Suprapubic skin (tissue), 4 donors: ENCODE data around the gene LIPC. TPM values are rescaled to one million over a fixed set of nuclear protein-coding genes. Genes with fewer than 3 reads are reported as not detected.

ENCODE experiments used
- DNase-seq, 2 donors: peaks; one replicate each; pipeline ENCODE4 v3.0.0-alpha.2; 2019; ENCODE audit warnings: low spot score in 2 of 2
- H3K27ac ChIP-seq: fragments of 200-600 bp; sonication (generic); one replicate; pipeline ENCODE4 v1.5.1; 2019
- H3K27me3 ChIP-seq: fragments of 200-600 bp; sonication (generic); one replicate; pipeline ENCODE4 v1.5.1; 2019
- H3K36me3 ChIP-seq: fragments of 200-600 bp; sonication (generic); one replicate; pipeline ENCODE4 v1.5.1; 2019
- H3K4me1 ChIP-seq: fragments of 200-600 bp; sonication (generic); one replicate; pipeline ENCODE4 v1.5.1; 2019
- H3K4me3 ChIP-seq: fragments of 200-600 bp; sonication (generic); one replicate; pipeline ENCODE4 v1.5.1; 2019; ENCODE audit warnings: mild to moderate bottlenecking
- H3K9me3 ChIP-seq: fragments of 200-600 bp; sonication (generic); one replicate; pipeline ENCODE4 v1.5.1; 2019
- CTCF ChIP-seq, 2 donors: fragments of 200-600 bp in 1 of 2; fragments of 450-650 bp in 1 of 2; sonication (generic) in 1 of 2; IDR thresholded peaks; one replicate each; pipeline ENCODE4 v1.5.1; 2016 to 2019; ENCODE audit warnings: antibody characterized with exemption in 2 of 2, mild to moderate bottlenecking in 1 of 2, moderate library complexity in 1 of 2
- EP300 ChIP-seq: sonication (generic); formaldehyde crosslinking; IDR thresholded peaks from one replicate; pipeline ENCODE4 v1.6.1; 2017; ENCODE audit warnings: antibody characterized with exemption
- POLR2A ChIP-seq, 2 donors: fragments of 450-650 bp; IDR thresholded peaks; one replicate each; pipeline ENCODE4 v1.6.1; 2017; ENCODE audit warnings: antibody characterized with exemption in 2 of 2, mild to moderate bottlenecking in 2 of 2, moderate library complexity in 2 of 2
- POLR2AphosphoS5 ChIP-seq, 3 donors: sonication (generic); formaldehyde crosslinking; IDR thresholded peaks; one replicate each; pipeline ENCODE4 v1.6.1; 2017; ENCODE audit warnings: antibody characterized with exemption in 3 of 3
- WGBS: methylation state at CpG from one replicate; pipeline ENCODE4 v1.1.5; 2018; 5-methylcytosine and 5-hydroxymethylcytosine counted together
- total RNA-seq, 4 donors: library from RNA; depleted of rRNA; stranded (reverse); fragments of >200 nt; gene quantifications; one replicate each; pipeline ENCODE4 v1.1.0, GENCODE V29; 2016

The LIPC gene
- total RNA-seq, 4 donors from 2014 or later, result 0.26 to 0.96 TPM; not detected in 2

- no peaks in the 10 kb centered on the region for H3K9me3 ChIP-seq
- H3K27me3 ChIP-seq, result no peaks in the 10 kb centered on the region
- no peak overlapping the region for H3K4me3 ChIP-seq
- H3K36me3 ChIP-seq, result no peaks in the 10 kb centered on the region
- DNase-seq, result no peak
- TF ChIP-seq POLR2AphosphoS5 (IDR thresholded peaks at IDR 0.05) (no peak), POLR2A (IDR thresholded peaks at IDR 0.05) (no peak), CTCF (IDR thresholded peaks at IDR 0.05) (no peak), EP300 (no peak)
- WGBS, result 53% methylated on average over 3 of the region's 3 CpGs
- H3K27ac ChIP-seq, result no peak overlapping the region
- H3K4me1 ChIP-seq, result no peaks in the 10 kb centered on the region
Observed at GRCh38 chr15:58582160-58582559, 150.4 kb downstream of the LIPC start.

GRCh38 chr15:58583171-58583908 lies 151.5 kb downstream of the LIPC start:
- 70% methylated on average over 3 of the region's 3 CpGs for WGBS

GRCh38 chr15:58584789-58585461 lies 153.1 kb downstream of the LIPC start:
- Histone ChIP-seq H3K4me3 (no peak overlapping the region), H3K27me3 (no peaks in the 10 kb centered on the region), H3K36me3 (no peaks in the 10 kb centered on the region), H3K9me3 (no peaks in the 10 kb centered on the region), H3K4me1 (no peaks in the 10 kb centered on the region), H3K27ac (no peak overlapping the region)
- no peak for TF ChIP-seq POLR2AphosphoS5 (IDR thresholded peaks at IDR 0.05)
- TF ChIP-seq CTCF (IDR thresholded peaks at IDR 0.05), result no peak
- TF ChIP-seq POLR2A (IDR thresholded peaks at IDR 0.05), result no peak
- no peak for TF ChIP-seq EP300
- no peak for DNase-seq
- 78% methylated on average over 6 of the region's 6 CpGs for WGBS

More at GRCh38 chr15:58583171-58583908, 151.5 kb downstream of the LIPC start:
- no peak for DNase-seq
- Histone ChIP-seq H3K4me1 (no peaks in the 10 kb centered on the region), H3K27me3 (no peaks in the 10 kb centered on the region), H3K4me3 (no peak overlapping the region), H3K36me3 (no peaks in the 10 kb centered on the region), H3K9me3 (no peaks in the 10 kb centered on the region), H3K27ac (no peak overlapping the region)
- TF ChIP-seq POLR2A (IDR thresholded peaks at IDR 0.05) (no peak), EP300 (no peak), CTCF (IDR thresholded peaks at IDR 0.05) (no peak), POLR2AphosphoS5 (IDR thresholded peaks at IDR 0.05) (no peak)

GRCh38 chr15:58585693-58586443 lies 154.1 kb downstream of the LIPC start:
- 77% methylated on average over 5 of the region's 5 CpGs for WGBS

More at GRCh38 chr15:58585693-58586443, 154.1 kb downstream of the LIPC start:
- H3K27me3 ChIP-seq, result no peaks in the 10 kb centered on the region
- no peaks in the 10 kb centered on the region for H3K36me3 ChIP-seq
- no peak overlapping the region for H3K4me3 ChIP-seq
- no peaks in the 10 kb centered on the region for H3K4me1 ChIP-seq
- no peak for TF ChIP-seq CTCF (IDR thresholded peaks at IDR 0.05)
- TF ChIP-seq EP300, result no peak
- no peak for TF ChIP-seq POLR2A (IDR thresholded peaks at IDR 0.05)
- no peaks in the 10 kb centered on the region for H3K9me3 ChIP-seq
- H3K27ac ChIP-seq, result no peak overlapping the region
- no peak for DNase-seq
